ENCODE results near the gene SEM1.

GRCh38 chr7:96685755-96686154, 23.9 kb downstream of the SEM1 start:
- TF ChIP-seq POLR2A (IDR thresholded peaks at IDR 0.05; ENCODE audit: low read depth, low read length) = no peak
- TF ChIP-seq TAF1 (IDR thresholded peaks at IDR 0.05; ENCODE audit: borderline replicate concordance, low read depth, low read length) = no peak

All from GM12892 (cell line).